Inferior parietal cortex (tissue), 1 donor: ENCODE results near the gene SLC22A5.

Source experiments
- DNase-seq: peaks from one replicate; pipeline ENCODE4 v3.0.0-alpha.2; 2016; ENCODE audit errors: extremely low spot score

The SLC22A5 gene

GRCh38 chr5:132369474-132370180, at the start of gene SLC22A5:
SLC22A5 (plus strand) TSS chr5:132369710; CDS start chr5:132369973, 263 bp downstream.
- peak; percentile 50 for DNase-seq

GRCh38 chr5:132319975-132320374, 49.5 kb upstream of the SLC22A5 start:
- DNase-seq = no peak

GRCh38 chr5:132321109-132321721, 48.3 kb upstream of the SLC22A5 start:
- DNase-seq = no peak

- DNase-seq = no peak
These were observed 47.2 kb upstream of the SLC22A5 start for GRCh38 chr5:132322266-132322665.

GRCh38 chr5:132323202-132323601, 46.3 kb upstream of the SLC22A5 start:
- no peak for DNase-seq

GRCh38 chr5:132325691-132326090, 43.8 kb upstream of the SLC22A5 start:
- DNase-seq = no peak

GRCh38 chr5:132327252-132327955, 42.1 kb upstream of the SLC22A5 start:
- no peak for DNase-seq

- no peak for DNase-seq
These were observed 34.7 kb upstream of the SLC22A5 start for GRCh38 chr5:132334812-132335211.

- DNase-seq = no peak
These were observed 34.1 kb upstream of the SLC22A5 start for GRCh38 chr5:132335402-132335801.

GRCh38 chr5:132339502-132339901, 30.0 kb upstream of the SLC22A5 start:
- DNase-seq = no peak

- DNase-seq = no peak
These were observed 27.0 kb upstream of the SLC22A5 start for GRCh38 chr5:132342291-132343180.

GRCh38 chr5:132344775-132345514, 24.6 kb upstream of the SLC22A5 start:
- no peak for DNase-seq

GRCh38 chr5:132353486-132353995, 16.0 kb upstream of the SLC22A5 start:
- DNase-seq = no peak

- DNase-seq = no peak
These were observed 14.9 kb upstream of the SLC22A5 start for GRCh38 chr5:132354381-132355139.

GRCh38 chr5:132355140-132355765, 14.3 kb upstream of the SLC22A5 start:
- DNase-seq = no peak

GRCh38 chr5:132358775-132359174, 10.7 kb upstream of the SLC22A5 start:
- no peak for DNase-seq

GRCh38 chr5:132362086-132362485, 7.4 kb upstream of the SLC22A5 start:
- DNase-seq = no peak

- no peak for DNase-seq
These were observed 5.9 kb upstream of the SLC22A5 start for GRCh38 chr5:132363431-132364112.

- DNase-seq = no peak
These were observed 5.2 kb upstream of the SLC22A5 start for GRCh38 chr5:132364319-132364718.
